Nucleus accumbens (tissue), 56 donors: ENCODE data around the gene SLC38A4.

ENCODE experiments used
- DNase-seq, 56 donors: peaks; one replicate each; lab custom pipeline; 2025; lab: John Stamatoyannopoulos, UW

Gene SLC38A4

GRCh38 chr12:46717868-46718267, 107.9 kb downstream of the SLC38A4 start:
- no peak for DNase-seq

- no peak for DNase-seq
Measured at GRCh38 chr12:46717159-46717558, 108.6 kb downstream of the SLC38A4 start.
